GM18861 (cell line): ENCODE measurements around the gene CYP4Z1.
"Not testable (repeated sequence)": the region's sequence is repeated elsewhere in the genome, so short reads cannot be mapped to it uniquely, and the experiment has no call there.

ENCODE experiments used
- ATAC-seq: cut with Tn5 transposase; IDR thresholded peaks from one replicate; pipeline ENCODE4 v1.9.1; 2021; ENCODE audit not compliant: unreplicated experiment

Gene CYP4Z1

DNA sequence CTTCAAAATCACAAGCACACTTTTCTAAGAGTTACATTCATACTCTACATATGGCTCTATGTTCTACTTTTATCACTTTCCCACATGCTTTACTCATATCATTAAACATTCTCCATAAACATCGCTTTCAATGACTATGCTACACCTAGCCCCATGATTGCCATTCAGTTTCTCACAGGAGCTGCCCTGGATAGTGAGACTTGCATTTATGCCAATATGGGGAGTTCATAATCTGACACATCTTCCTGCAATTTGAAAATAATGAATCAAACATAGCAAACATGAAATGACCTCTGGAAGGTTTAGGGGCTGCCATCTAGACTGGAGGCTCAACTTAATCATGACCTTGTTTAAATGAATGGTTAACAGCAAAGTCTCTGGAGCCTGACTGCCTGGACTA lies 61.2 kb downstream of the CYP4Z1 start:
- no peak for ATAC-seq

DNA sequence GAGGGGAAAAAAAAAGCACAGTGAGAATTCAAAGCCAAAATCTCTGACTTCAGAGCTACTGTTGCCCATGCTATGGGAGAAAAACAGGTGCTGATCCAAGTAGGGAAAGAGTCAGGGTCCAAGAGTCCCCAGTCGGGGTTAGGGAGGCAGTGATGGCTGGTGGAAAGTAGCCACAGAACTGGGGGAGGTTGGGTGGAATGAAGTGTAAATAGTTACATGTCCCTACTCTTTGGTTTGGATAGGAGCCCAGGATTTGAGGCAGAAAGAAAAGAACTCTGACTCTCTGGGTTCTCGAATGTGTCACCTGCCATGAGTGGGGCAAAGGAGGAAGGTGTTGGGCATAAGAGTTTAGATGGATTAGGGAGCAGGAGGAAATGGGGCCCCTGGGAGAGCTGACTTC lies 61.8 kb downstream of the CYP4Z1 start:
- not testable (repeated sequence) for ATAC-seq

DNA sequence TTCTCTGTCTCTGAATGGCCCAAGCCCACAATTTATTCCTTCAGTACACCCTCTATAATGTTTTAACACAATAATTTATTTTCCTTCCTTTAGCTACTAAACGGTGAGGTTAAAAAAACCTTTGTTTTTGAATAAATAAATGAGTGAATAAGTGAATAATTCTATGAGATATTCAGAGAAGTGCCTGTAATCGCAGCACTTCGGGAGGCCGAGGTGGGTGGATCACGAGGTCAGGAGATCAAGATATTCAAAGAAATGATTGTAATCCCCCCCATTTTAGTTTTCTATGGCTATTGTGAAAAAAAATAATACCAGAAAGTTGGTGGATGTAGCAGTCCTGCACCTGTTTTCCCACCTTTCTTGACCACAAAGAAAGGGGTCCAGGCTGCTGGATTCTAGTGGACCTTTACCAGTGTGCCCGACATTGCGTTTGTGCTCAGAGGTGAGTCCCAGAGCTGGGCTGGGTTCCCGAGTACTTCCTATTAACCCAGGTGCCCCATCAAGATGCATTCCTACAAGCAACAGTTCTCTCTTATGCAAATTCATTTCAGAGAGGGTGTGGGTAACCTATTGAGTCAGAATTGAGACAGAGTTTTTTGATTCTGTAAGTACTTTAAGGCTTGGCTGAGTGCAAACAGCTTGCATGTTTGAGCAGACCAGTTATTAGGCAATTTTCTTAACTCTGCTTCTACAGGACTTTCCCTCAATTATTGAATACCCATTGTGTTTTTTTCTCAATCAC lies 62.6 kb downstream of the CYP4Z1 start:
- ATAC-seq: not testable (repeated sequence)

DNA sequence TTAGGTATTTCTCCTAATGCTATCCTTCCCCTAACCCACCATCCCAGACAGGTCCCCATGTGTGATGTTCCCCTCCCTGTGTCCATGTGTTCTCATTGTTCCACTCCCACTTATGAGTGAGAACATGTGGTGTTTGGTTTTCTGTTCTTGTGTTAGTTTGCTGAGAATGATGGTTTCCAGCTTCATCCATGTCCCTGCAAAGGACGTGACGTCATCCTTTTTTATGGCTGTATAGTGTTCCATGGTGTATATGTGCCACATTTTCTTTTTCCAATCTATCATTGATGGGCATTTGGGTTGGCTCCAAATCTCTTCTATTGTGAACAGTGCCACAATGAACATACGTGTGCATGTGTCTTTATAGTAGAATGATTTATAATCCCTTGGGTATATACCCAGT lies 65.6 kb downstream of the CYP4Z1 start:
- ATAC-seq: not testable (repeated sequence)

DNA sequence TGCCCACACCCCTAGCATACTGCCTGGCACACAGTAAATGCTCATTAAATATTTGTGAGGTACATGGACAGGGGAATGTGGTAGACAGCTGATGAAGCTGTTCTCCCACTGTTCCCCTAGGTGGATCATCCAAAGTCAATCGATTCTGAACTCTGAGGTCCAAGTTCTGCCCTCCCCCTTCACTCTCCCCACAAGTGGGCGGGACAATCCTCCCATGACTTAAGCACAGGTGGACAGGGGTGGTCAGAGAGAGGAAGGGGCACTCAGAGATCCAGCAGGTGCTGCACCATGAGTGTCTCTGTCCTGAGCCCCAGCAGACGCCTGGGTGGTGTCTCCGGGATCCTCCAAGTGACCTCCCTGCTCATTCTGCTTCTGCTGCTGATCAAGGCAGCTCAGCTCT lies 70.2 kb downstream of the CYP4Z1 start, which contains the start of gene CYP4A22:
Gene CYP4A22, plus strand, starts transcription at position 244 of the 400 bp plus-strand sequence. Its CDS starts 45 bp downstream, at position 289.
- ATAC-seq: no peak

DNA sequence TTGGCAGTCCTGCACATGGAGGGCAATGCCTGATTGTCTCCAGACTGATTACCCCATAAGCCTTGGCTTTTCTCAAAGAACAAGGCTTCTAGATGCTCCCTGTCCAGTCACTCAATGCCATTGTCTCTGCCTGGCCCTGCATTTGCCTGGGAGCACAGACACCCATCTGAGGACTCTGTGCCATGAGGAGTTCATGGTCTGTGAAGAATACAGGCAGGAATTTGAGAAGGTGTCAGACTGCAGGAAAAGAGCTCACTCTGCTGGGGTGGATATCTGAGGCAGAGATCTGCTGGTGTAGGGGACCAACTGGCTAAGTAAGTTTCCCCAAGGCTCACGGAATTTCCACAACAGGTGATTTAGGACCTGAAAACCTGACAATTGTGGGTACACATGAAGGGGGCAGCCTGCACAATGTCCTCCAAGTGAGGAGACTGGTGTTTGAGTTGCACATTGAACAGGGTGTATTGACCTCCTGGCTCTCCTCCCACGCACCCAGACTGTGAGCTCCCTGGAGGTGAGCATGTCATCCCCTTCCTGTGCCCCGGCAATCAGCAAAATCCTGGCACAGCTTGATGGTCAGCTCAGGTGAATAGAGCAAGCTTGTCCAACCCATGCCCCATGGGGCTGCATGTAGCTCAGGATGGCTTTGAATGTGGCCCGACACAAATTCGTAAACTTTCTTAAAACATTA lies 71.0 kb downstream of the CYP4Z1 start:
- no peak for ATAC-seq

DNA sequence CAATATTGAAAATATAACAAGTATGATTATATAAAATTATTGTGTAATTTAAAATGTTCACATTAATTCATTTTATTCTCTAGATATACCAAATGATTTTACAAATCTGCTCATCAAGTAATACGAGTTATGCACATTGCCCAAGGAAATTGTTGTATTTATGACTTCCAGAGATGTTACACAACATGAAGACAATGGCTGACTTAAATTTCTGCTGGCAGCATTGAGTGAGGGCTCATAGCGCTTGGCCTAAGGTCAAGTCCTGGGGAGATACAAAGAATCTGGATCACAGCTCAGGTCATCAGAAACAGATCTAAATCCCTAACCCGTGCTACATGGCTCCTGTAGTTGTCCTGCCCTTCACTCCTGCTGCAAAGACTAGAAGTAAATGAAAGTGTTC lies 73.3 kb downstream of the CYP4Z1 start:
- not testable (repeated sequence) for ATAC-seq

DNA sequence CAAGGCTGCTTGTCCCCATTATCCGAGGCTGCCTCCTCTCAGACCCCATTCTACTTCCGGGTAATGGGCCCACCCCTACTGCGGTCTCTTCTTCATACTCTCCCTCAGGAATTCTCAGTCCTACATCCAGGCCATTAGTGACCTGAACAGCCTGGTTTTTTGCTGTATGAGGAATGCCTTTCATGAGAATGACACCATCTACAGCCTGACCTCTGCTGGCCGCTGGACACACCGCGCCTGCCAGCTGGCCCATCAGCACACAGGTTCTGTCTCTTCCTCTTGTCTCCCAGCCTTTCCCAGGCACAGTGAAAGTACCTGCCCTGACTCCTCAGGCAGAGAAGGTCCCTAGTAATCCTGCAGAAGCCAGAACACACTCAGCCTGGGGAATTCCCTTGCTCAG lies 76.6 kb downstream of the CYP4Z1 start:
- ATAC-seq: not testable (repeated sequence)

DNA sequence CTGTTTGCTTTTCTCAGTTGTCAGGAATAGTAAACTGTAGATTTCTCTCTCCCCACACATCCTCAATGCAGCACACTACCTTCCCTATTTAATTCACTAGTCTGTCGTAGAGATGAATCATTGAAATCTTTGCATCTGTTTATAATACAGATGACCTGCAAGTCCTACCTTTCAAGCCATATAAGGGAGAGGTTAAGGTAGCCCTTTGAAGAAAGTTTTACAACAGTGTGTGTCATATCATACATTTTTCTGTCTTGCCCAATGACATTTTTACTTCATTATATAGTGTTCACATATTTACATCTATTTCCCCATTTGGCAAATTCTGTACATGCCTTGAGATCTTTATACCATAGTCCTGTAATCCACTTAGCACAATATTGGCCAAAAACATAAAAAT lies 79.5 kb downstream of the CYP4Z1 start:
- not testable (repeated sequence) for ATAC-seq

DNA sequence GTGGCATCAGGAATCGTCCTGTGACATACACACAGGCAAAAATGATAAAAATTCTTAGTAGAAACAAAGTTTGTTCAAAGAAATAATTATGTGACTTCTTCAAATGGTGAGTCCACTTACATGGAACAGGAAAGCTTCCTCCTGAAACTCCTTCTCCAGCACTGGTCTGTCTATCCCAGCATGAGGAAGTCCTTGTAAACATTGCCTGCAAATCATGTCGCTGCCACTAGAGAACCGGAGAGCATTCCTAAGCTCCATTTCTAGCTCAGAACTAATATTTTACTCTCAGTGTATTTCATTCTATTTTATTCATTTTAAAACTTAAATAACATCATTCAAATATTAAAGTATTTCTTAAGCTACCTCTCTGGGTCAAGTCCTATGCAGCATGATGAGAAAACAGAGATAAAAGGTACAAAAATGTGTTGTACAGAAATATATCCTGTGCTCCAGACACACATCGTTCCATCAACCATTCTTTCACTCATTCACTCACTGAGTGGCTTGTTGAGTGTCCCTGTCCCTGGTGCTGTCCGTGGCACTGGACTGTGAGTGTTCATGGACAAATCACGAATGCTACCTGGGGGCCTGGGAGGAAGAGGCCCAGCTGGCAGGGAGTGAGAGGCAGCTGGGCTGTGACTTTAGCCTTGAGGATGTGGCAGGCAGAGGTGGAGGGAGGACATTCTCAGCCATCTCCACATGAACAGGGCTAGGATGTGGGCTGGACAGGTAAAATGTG lies 80.2 kb downstream of the CYP4Z1 start:
- no peak for ATAC-seq

DNA sequence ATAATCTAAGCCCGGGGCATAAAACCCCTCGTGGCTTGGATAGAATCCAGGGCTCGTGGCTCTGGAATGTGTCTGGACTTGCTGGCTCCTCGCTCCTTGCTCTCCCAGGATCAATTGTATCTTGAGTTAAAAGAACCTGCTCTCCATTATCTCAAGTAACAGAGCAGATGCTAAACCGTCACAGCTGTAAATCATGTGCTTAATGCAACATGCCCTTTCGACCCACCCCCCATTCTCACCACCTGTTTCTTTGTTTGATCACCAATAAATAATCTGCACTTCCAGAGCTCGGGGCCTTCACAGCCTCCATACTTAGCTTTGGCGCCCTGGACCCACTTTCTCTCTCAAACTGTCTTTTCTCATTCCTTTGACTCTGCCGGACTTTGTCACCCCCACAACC lies 82.1 kb downstream of the CYP4Z1 start:
- ATAC-seq: not testable (repeated sequence)

DNA sequence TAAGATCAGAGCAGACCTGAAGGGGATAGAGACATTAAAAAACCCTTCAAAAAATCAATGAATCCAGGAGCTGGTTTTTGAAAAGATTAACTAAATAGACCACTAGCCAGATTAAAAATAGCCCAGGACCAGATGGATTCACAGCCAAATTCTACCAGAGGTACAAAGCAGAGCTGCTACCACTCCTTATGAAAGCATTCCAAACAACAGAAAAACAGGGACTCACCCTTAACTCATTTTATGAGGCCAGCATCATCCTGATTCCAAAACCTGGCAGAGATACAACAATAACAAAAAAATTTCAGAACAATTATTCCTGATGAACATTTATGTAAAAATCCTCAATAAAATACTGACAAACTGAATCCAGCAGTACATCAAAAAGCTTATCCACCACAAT lies 89.4 kb downstream of the CYP4Z1 start:
- not testable (repeated sequence) for ATAC-seq

DNA sequence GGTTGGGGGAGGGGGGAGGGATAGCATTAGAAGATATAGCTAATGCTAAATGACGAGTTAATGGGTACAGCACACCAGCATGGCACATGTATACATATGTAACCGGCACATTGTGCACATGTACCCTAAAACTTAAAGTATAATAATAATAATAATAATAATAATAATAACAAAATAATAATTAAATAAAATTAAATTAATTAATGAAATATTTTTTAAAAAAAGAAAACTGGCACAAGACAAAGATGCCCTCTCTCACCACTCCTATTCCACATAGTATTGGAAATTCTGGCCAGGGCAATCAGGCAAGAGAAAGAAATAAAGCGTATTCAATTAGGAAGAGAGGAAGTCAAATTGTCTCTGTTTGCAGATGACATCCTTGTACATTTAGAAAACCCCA lies 90.9 kb downstream of the CYP4Z1 start:
- ATAC-seq: not testable (repeated sequence)

DNA sequence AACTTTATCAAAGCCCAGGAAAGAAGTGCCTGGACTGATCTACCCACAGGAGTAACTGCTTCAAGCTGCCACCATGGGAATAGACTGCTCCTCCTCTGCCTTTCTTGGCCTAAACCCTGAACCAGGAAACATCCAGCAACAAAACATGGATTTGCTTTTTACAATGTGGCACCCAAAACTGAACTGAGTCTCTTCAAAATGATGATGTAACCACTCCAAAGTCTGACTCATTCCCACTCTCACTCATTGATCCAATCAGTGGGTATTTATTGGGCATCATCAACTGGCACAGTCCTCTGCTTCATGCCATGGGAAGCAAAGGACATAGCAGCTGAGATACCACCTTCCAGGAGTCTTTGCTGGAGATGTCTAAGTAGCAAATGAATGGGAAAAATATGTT lies 93.7 kb downstream of the CYP4Z1 start:
- ATAC-seq: no peak

DNA sequence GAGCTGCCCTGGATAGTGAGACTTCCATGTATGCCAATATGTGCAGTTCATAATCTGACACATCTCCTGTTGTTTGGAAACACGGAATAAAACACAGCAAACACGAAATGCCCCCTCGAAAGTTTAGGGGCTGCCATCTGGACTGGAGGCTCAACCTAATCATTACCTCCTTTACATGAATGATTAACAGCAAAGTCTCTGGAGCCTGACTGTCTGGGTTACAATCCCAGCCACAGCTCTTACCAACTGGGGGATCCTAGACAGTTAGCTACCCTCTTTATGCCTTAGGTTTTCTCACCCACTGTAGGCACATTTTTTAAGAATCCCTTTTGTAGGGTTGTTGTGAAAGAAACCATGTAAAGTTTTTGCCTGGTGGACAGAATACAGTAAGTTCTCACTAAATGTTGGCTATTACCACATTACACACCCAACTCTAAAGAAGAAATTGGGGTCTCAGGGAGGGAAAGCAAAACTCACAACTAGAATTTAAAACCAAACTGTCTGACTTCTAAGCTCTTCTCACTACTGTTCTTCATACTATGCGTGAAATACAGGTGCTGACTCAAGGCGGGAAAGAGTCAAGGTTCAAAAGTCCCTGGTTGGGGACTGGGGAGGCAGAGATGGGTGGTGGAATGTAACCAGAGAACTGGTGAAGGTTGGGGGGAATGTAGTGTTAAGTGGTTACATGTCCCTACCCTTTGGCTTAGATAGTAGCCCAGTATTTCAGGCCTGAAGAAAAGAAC lies 94.4 kb downstream of the CYP4Z1 start:
- ATAC-seq: no peak

DNA sequence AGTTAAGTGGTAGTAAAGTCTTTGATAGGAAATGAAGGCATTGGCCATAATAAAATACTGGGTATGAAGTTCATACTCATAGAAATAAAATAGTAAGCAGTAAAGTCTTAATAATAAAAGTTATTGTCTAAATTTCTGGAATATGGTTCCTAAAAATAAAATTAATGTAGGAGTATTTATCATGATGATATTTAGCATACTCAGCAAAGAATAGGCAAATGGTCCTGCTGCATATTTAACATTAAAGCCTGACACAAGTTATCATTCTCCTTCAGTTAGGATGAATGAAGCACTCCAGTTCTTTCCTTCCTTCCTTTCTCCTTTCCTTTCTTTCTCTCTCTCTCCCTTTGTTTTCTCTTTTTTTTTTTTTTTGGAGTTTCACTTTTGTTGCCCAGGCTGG lies 97.5 kb downstream of the CYP4Z1 start:
- no peak for ATAC-seq
